DOHH2 (cell line): Measurements from ENCODE around the gene KIF26B.

ENCODE experiments used
- CTCF ChIP-seq: fragments of 200-600 bp; sonication (generic); IDR thresholded peaks from one replicate; pipeline ENCODE4 v1.5.1; 2014; ENCODE audit warnings: antibody characterized with exemption, mild to moderate bottlenecking, low read depth, low read length; ENCODE audit not compliant: poor library complexity, severe bottlenecking
- EZH2phosphoT487 ChIP-seq: fragments of 200-600 bp; sonication (generic); IDR thresholded peaks from 2 replicates; pipeline ENCODE4 v1.6.1; 2017; ENCODE audit warnings: borderline replicate concordance, mild to moderate bottlenecking, antibody characterized with exemption, low read length, moderate library complexity, mixed read lengths

- TF ChIP-seq CTCF (no peak), EZH2phosphoT487 (no peak)
Observed at GRCh38 chr1:245181158-245181517, 26.4 kb downstream of the KIF26B start.
